GM12878 (cell line): ENCODE results near the gene COPB1. TPM values are rescaled to one million over a fixed set of nuclear protein-coding genes. Genes with fewer than 3 reads are reported as not detected.

Experiments used
- ATF2 ChIP-seq: IDR thresholded peaks from 2 replicates; pipeline ENCODE4 v1.6.1; 2012; ENCODE audit warnings: low read length, inconsistent platforms
- BMI1 ChIP-seq: fragments of 450-650 bp; IDR thresholded peaks from 2 replicates; pipeline ENCODE4 v1.6.1; 2016; ENCODE audit warnings: mild to moderate bottlenecking, moderate library complexity, borderline replicate concordance
- BRCA1 ChIP-seq: IDR thresholded peaks from 2 replicates; pipeline ENCODE4 v1.6.1; 2011; ENCODE audit warnings: low read depth, low read length, improper control_type of control experiment
- FOXK2 ChIP-seq: fragments of 450-650 bp; IDR thresholded peaks from 2 replicates; pipeline ENCODE4 v1.6.1; 2017; ENCODE audit warnings: mild to moderate bottlenecking, moderate library complexity
- MLLT1 ChIP-seq: fragments of 450-650 bp; IDR thresholded peaks from 2 replicates; pipeline ENCODE4 v1.6.1; 2016; ENCODE audit warnings: mild to moderate bottlenecking
- PAX8 ChIP-seq: fragments of 450-650 bp; IDR thresholded peaks from 2 replicates; pipeline ENCODE4 v1.6.1; 2017; ENCODE audit warnings: mild to moderate bottlenecking, moderate library complexity
- POLR2AphosphoS5 ChIP-seq: IDR thresholded peaks from 2 replicates; pipeline ENCODE4 v1.6.1; 2011; ENCODE audit warnings: mild to moderate bottlenecking, low read length, inconsistent platforms
- POU2F2 ChIP-seq: IDR thresholded peaks from 3 replicates; pipeline ENCODE4 v1.6.1; 2011; ENCODE audit warnings: low read depth, mild to moderate bottlenecking, low read length, borderline replicate concordance
- PRDM15 ChIP-seq: fragments of 450-650 bp; formaldehyde crosslinking; IDR thresholded peaks from 2 replicates; pipeline ENCODE4 v1.4.0; 2020; ENCODE audit warnings: mild to moderate bottlenecking, moderate library complexity
- SMARCA5 ChIP-seq: fragments of 450-650 bp; IDR thresholded peaks from 2 replicates; pipeline ENCODE4 v1.6.1; 2017; ENCODE audit warnings: mild to moderate bottlenecking
- ZNF687 ChIP-seq: fragments of 450-650 bp; IDR thresholded peaks from 2 replicates; pipeline ENCODE4 v1.6.1; 2017; ENCODE audit warnings: mild to moderate bottlenecking, moderate library complexity
- polyA plus RNA-seq, 11 experiments: library from polyadenylated mRNA; depleted of rRNA in 4 of 11; unstranded in 6 of 11; stranded (reverse) in 5 of 11; fragments of >200 nt; fragmentation: Nextera tagmentation in 4 of 11; fragmentation: Illumina TruSeq in 1 of 11; extraction: Ambion mirVana in 4 of 11; extraction: Trizol in 1 of 11; gene quantifications; 1 replicate in 1 of 11; 2 replicates in 10 of 11; pipeline versions ENCODE4 v1.2.1 to v1.2.3, GENCODE V29; 2011 to 2016; ENCODE audit warnings: inconsistent platforms in 2 of 11, missing spikeins in 2 of 11, low read depth in 1 of 11
- total RNA-seq, 4 experiments: library from RNA; depleted of rRNA in 3 of 4; stranded (reverse); fragments of >200 nt in 3 of 4; fragmentation: Illumina TruSeq in 1 of 4; extraction: Trizol in 1 of 4; gene quantifications; 2 replicates each; pipeline versions ENCODE4 v1.2.1 to v1.2.3, GENCODE V29; 2013 to 2021

COPB1 gene
- total and polyA plus RNA-seq, 10 of the 15 experiments (the other 5 are each of a cell fraction or from before 2014, with no cell fraction given), result 67.0 to 149 (median 109) TPM

GRCh38 chr11:14506532-14506931 lies 6.9 kb upstream of the COPB1 start (continued):
- no peak for TF ChIP-seq ZNF687
- no peak for TF ChIP-seq MLLT1
- no peak for TF ChIP-seq POU2F2
- no peak for TF ChIP-seq BMI1
- no peak for TF ChIP-seq SMARCA5
- TF ChIP-seq POLR2AphosphoS5, result no peak
- no peak for TF ChIP-seq ATF2
- no peak for TF ChIP-seq PRDM15 (CRISPR knock-in tag)
- TF ChIP-seq BRCA1, result no peak
- no peak for TF ChIP-seq PAX8
- no peak for TF ChIP-seq FOXK2
